GM18868 (cell line): ENCODE results near the gene CMIP.
"Not testable (repeated sequence)": the region's sequence is repeated elsewhere in the genome, so short reads cannot be mapped to it uniquely, and the experiment has no call there.

Experiments used
- ATAC-seq: cut with Tn5 transposase; IDR thresholded peaks from one replicate; pipeline ENCODE4 v1.9.1; 2021; ENCODE audit warnings: mild to moderate bottlenecking, moderate library complexity; ENCODE audit not compliant: unreplicated experiment

CMIP gene

GRCh38 chr16:81421126-81421525 is 23.5 kb upstream of the CMIP start:
- ATAC-seq: no peak

GRCh38 chr16:81421536-81421935 is 23.1 kb upstream of the CMIP start:
- no peak for ATAC-seq

GRCh38 chr16:81422153-81422552 is 22.5 kb upstream of the CMIP start:
- not testable (repeated sequence) for ATAC-seq

GRCh38 chr16:81424771-81425170 is 19.8 kb upstream of the CMIP start:
- ATAC-seq: no peak

- ATAC-seq: no peak
Observed at GRCh38 chr16:81427219-81427618, 17.4 kb upstream of the CMIP start.

- ATAC-seq: no peak
Observed at GRCh38 chr16:81429045-81429521, 15.5 kb upstream of the CMIP start.

GRCh38 chr16:81431554-81432353 is 12.9 kb upstream of the CMIP start:
- peak; percentile 37 for ATAC-seq

GRCh38 chr16:81432937-81433557 is 11.6 kb upstream of the CMIP start:
- ATAC-seq: no peak

GRCh38 chr16:81435103-81435502 is 9.5 kb upstream of the CMIP start:
- no peak for ATAC-seq

- no peak for ATAC-seq
Observed at GRCh38 chr16:81435567-81435966, 9.0 kb upstream of the CMIP start.

- ATAC-seq: no peak
Observed at GRCh38 chr16:81436386-81436785, 8.2 kb upstream of the CMIP start.

GRCh38 chr16:81437865-81438264 is 6.7 kb upstream of the CMIP start:
- no peak for ATAC-seq

GRCh38 chr16:81440888-81441761 is 3.5 kb upstream of the CMIP start:
- no peak for ATAC-seq

GRCh38 chr16:81442220-81442915 is 2.2 kb upstream of the CMIP start:
- no peak for ATAC-seq

- ATAC-seq: no peak
Observed at GRCh38 chr16:81442916-81443687, 1.5 kb upstream of the CMIP start.

- ATAC-seq: no peak
Observed at GRCh38 chr16:81443688-81444447, 740 bp upstream of the CMIP start.

GRCh38 chr16:81445143-81445961 is 744 bp downstream of the CMIP start:
- no peak for ATAC-seq
